Measurements from ENCODE around the gene SLC25A4. TPM values are rescaled to one million over a fixed set of nuclear protein-coding genes. Genes with fewer than 3 reads are reported as not detected.

The SLC25A4 gene
- total and polyA plus RNA-seq, 2 of the 4 experiments (the other 2 are of a cell fraction): 16.0 to 21.6 TPM

DNA sequence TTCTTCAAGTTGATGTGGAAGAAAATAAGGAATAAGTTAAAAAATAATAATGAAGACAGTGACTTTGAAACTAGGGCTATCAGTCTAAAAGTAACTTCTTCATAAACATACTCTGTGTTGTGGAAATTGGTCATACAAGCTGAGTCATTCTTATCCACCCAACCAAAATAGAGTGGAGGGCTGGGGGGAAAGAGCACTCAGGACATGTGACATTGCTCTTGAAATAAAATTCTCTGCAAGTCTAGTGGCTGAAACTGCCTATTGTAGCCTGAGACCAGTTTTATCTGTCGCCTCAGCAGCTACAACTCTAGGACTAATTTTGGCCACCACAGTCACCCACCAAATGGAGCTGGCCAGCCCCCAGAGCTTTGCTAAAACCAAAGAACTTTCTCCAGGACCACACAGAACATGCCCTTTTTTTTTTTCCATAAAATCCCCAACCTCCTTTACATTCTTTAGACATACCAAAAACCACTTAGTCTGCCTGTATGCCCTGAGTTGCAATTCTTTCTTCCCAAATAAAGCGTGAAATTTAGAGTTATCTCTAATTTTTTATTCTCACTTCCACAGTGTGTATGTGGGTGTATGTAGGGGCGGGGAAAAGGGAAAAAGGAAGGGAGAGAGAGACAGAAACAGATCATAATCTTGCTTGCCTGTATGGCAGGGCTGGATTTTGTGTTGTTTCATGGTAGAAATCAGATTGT is 23.0 kb upstream of the SLC25A4 start:
- Histone ChIP-seq H2BK5ac (ENCODE audit: low read depth, low read length, poor library complexity, severe bottlenecking) (no peak overlapping the region), H2AK5ac (ENCODE audit: low read depth, low read length) (no peak overlapping the region), H3K9me1 (ENCODE audit: insufficient read depth, low read length) (no peaks in the 10 kb centered on the region; the same call in 1 of the 2 replicates), H3K14ac (replicated peaks; ENCODE audit: low read depth, low read length) (no peak overlapping the region), H3K27ac (ENCODE audit: insufficient read depth, low read length) (no peak overlapping the region), H3K23ac (ENCODE audit: low read depth, low read length) (no peak overlapping the region), H3K4me1 (ENCODE audit: control insufficient read depth, insufficient read depth, low read length) (no peaks in the 10 kb centered on the region), H3K4me2 (ENCODE audit: low read depth, low read length) (no peak overlapping the region), H3K36me3 (ENCODE audit: control insufficient read depth, insufficient read depth, low read length) (no peaks in the 10 kb centered on the region), H2AK9ac (replicated peaks; ENCODE audit: low read depth, low read length, poor library complexity) (no peak overlapping the region), H2BK20ac (ENCODE audit: low read depth, low read length) (no peak overlapping the region), H3K9me3 (ENCODE audit: control insufficient read depth, insufficient read depth, low read length) (no peaks in the 10 kb centered on the region), H4K91ac (ENCODE audit: insufficient read depth, low read depth, low read length) (no peak overlapping the region), H4K8ac (ENCODE audit: low read depth in 2 of 2, low read length in 2 of 2) (no peak overlapping the region), H3K27me3 (ENCODE audit: control insufficient read depth, insufficient read depth, low read length) (peaks cover 2% of the 10 kb centered on the region; the same call in 1 of the 2 replicates), H3K56ac (ENCODE audit: extremely low read depth, insufficient read depth, low read length) (no peak overlapping the region), H3K79me1 (ENCODE audit: low read depth in 1 of 2, low read length in 2 of 2) (no peaks in the 10 kb centered on the region), H2AFZ (replicated peaks; ENCODE audit: low read length, poor library complexity) (no peak overlapping the region), H4K5ac (ENCODE audit: low read depth, low read length) (no peak overlapping the region), H3K4me3 (ENCODE audit: insufficient read depth, low read depth, low read length) (no peak overlapping the region), H3K4ac (ENCODE audit: low read depth, low read length) (no peak overlapping the region), H3K9ac (ENCODE audit: low read depth, low read length) (no peak overlapping the region), H4K20me1 (ENCODE audit: insufficient read depth, low read length) (no peaks in the 10 kb centered on the region), H3K18ac (ENCODE audit: low read depth, low read length) (no peak overlapping the region), H2BK120ac (ENCODE audit: low read depth, low read length) (no peak overlapping the region), H2BK15ac (ENCODE audit: low read depth, low read length) (no peak overlapping the region)
- TF ChIP-seq NFE2L2 (IDR thresholded peaks at IDR 0.05; ENCODE audit: low read depth, low read length) (0 out of 2 replicates have a peak, but pooled peaks have one; percentile 13), SMC3 (IDR thresholded peaks at IDR 0.05; ENCODE audit: low read depth, low read length) (no peak), MAFK (IDR thresholded peaks at IDR 0.05; ENCODE audit: low read depth, low read length) (no peak)
- TF ChIP-seq, protein P1, sequence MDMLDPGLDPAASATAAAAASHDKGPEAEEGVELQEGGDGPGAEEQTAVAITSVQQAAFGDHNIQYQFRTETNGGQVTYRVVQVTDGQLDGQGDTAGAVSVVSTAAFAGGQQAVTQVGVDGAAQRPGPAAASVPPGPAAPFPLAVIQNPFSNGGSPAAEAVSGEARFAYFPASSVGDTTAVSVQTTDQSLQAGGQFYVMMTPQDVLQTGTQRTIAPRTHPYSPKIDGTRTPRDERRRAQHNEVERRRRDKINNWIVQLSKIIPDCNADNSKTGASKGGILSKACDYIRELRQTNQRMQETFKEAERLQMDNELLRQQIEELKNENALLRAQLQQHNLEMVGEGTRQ (IDR thresholded peaks at IDR 0.05; ENCODE audit: low read depth, low read length): 0 out of 2 replicates have a peak, but pooled peaks have one; percentile 7
- CTCF ChIA-PET: interaction anchor here (0.6 to 0.7 kb wide), 3 partner anchors 15 to 902 kb away, joined by 3 to 5 read pairs (median 3); no protein-coding TSS in a partner anchor
- ATAC-seq (ENCODE audit: low read depth) (no peak), DNase-seq (peak; percentile 27)
- intact Hi-C loops (cut with micrococcal nuclease): no loop called here
- no TSS peak for BruUV-seq (replicated peaks)
- in situ Hi-C loops (cut with MboI; ENCODE audit: low sequenced_read_pairs): no loop called here
- POLR2A ChIA-PET (ENCODE audit: unreplicated experiment): no interaction called here
- WGBS, 2 experiments (ENCODE audit: extremely low coverage in 2 of 2, insufficient read length in 1 of 2): no CpG with 5 or more reads among the region's 3 CpGs
- dilution Hi-C loops (cut with HindIII; ENCODE audit: low sequenced_read_pairs, unreplicated experiment): no loop called here

Data from IMR-90 (cell line).